Testis (tissue), 3 donors: ENCODE data around the gene SPOP. TPM values are rescaled to one million over a fixed set of nuclear protein-coding genes. Genes with fewer than 3 reads are reported as not detected.

Source experiments
- DNase-seq: peaks from one replicate; pipeline ENCODE4 v3.0.0-alpha.2; 2019
- H3K27ac ChIP-seq, 2 donors: fragments of 200-600 bp; sonication (generic); one replicate each; pipeline ENCODE4 v1.5.1; 2019
- H3K27me3 ChIP-seq: fragments of 200-600 bp; sonication (generic); one replicate; pipeline ENCODE4 v1.5.1; 2019
- H3K36me3 ChIP-seq: fragments of 200-600 bp; sonication (generic); one replicate; pipeline ENCODE4 v1.5.1; 2017; ENCODE audit warnings: low read depth; ENCODE audit errors: missing control alignments
- H3K4me1 ChIP-seq: fragments of 200-600 bp; sonication (generic); one replicate; pipeline ENCODE4 v1.5.1; 2019
- H3K4me3 ChIP-seq, 2 donors: fragments of 200-600 bp; sonication (generic); one replicate each; pipeline ENCODE4 v1.5.1; 2017 to 2019
- H3K9me3 ChIP-seq: fragments of 200-600 bp; sonication (generic); one replicate; pipeline ENCODE4 v1.5.1; 2017
- CTCF ChIP-seq, 3 experiments: fragments of 450-650 bp in 2 of 3; fragments of 200-600 bp in 1 of 3; sonication (generic) in 1 of 3; IDR thresholded peaks; one replicate each; pipeline ENCODE4 v1.5.1; 2016 to 2019; ENCODE audit warnings: antibody characterized with exemption in 3 of 3, mild to moderate bottlenecking in 2 of 3, moderate library complexity in 1 of 3
- POLR2A ChIP-seq: fragments of 450-650 bp; IDR thresholded peaks from one replicate; pipeline ENCODE4 v1.6.1; 2017; ENCODE audit warnings: antibody characterized with exemption, mild to moderate bottlenecking, moderate library complexity
- WGBS, 2 donors: methylation state at CpG; one replicate each; pipeline ENCODE4 v1.1.5; 2018; 5-methylcytosine and 5-hydroxymethylcytosine counted together
- intact Hi-C: fragments of 100-400 bp; cut with DNase I; formaldehyde crosslinking; loops from one replicate; pipeline ENCODE4 v1.15.1; 2023; ENCODE audit warnings: low total_unique reads
- polyA plus RNA-seq: library from polyadenylated mRNA; stranded (reverse); fragments of 350-450 nt; fragmentation: Illumina TruSeq; extraction: RNeasy Lipid Tissue Mini Kit (QIAGEN cat#74804); gene quantifications from one replicate; pipeline ENCODE4 v1.2.3, GENCODE V29; 2014; ENCODE audit warnings: low read depth, low replicate concordance; ENCODE audit not compliant: insufficient read depth
- total RNA-seq, 2 donors: library from RNA; depleted of rRNA; stranded (reverse); fragments of >200 nt; gene quantifications; one replicate each; pipeline ENCODE4 v1.2.3, GENCODE V29; 2016

The SPOP gene
- total and polyA plus RNA-seq, 3 donors from 2014 or later, result 39.6 to 60.6 (median 52.0) TPM

GRCh38 chr17:49621946-49622529 is 55.9 kb downstream of the SPOP start:
- Histone ChIP-seq H3K4me1 (peaks cover 3% of the 10 kb centered on the region), H3K4me3 (no peak overlapping the region), H3K27ac (no peak overlapping the region), H3K36me3 (no peaks in the 10 kb centered on the region), H3K9me3 (no peaks in the 10 kb centered on the region), H3K27me3 (no peaks in the 10 kb centered on the region)
- intact Hi-C loops, result no loop called here
- TF ChIP-seq POLR2A (no peak), CTCF (IDR thresholded peaks at IDR 0.05) (no peak)
- 70 to 78% methylated on average over 2 of the region's 2 CpGs for whole genome bisulfite sequencing, 2 donors
- no peak for DNase-seq

- Histone ChIP-seq H3K27me3 (no peaks in the 10 kb centered on the region), H3K4me3 (no peak overlapping the region), H3K4me1 (peaks cover 7% of the 10 kb centered on the region), H3K36me3 (no peaks in the 10 kb centered on the region), H3K9me3 (no peaks in the 10 kb centered on the region), H3K27ac (no peak overlapping the region)
- TF ChIP-seq POLR2A (no peak), CTCF (IDR thresholded peaks at IDR 0.05) (no peak)
- no peak for DNase-seq
- intact Hi-C loops, result no loop called here
Measured at GRCh38 chr17:49621420-49621819, 56.5 kb downstream of the SPOP start.

GRCh38 chr17:49618028-49618611 is 59.8 kb downstream of the SPOP start:
- intact Hi-C loops, result no loop called here
- H3K4me1 ChIP-seq, result peaks cover 7% of the 10 kb centered on the region
- no peak overlapping the region for H3K27ac ChIP-seq
- no peak for DNase-seq
- no peaks in the 10 kb centered on the region for H3K27me3 ChIP-seq
- no peak for TF ChIP-seq POLR2A
- TF ChIP-seq CTCF (IDR thresholded peaks at IDR 0.05), result no peak
- no peak overlapping the region for H3K4me3 ChIP-seq
- H3K36me3 ChIP-seq, result no peaks in the 10 kb centered on the region
- 86 to 89% methylated on average over 3 of the region's 3 CpGs for WGBS, 2 donors
- no peaks in the 10 kb centered on the region for H3K9me3 ChIP-seq

GRCh38 chr17:49616601-49617131 is 61.2 kb downstream of the SPOP start:
- Histone ChIP-seq H3K36me3 (no peaks in the 10 kb centered on the region), H3K9me3 (no peaks in the 10 kb centered on the region), H3K27ac (peak overlapping the region in 1 of 2 donors; percentile 47), H3K4me1 (peaks cover 7% of the 10 kb centered on the region), H3K27me3 (no peaks in the 10 kb centered on the region), H3K4me3 (no peak overlapping the region)
- no peak for TF ChIP-seq CTCF (IDR thresholded peaks at IDR 0.05)
- TF ChIP-seq POLR2A, result no peak
- intact Hi-C loops, result no loop called here
- peak; percentile 38 for DNase-seq
- 38 to 44% methylated on average over 10 of the region's 10 CpGs for WGBS, 2 donors

- no peaks in the 10 kb centered on the region for H3K9me3 ChIP-seq
- WGBS, 2 donors, result 51 to 61% methylated on average over 3 of the region's 3 CpGs
- TF ChIP-seq POLR2A (no peak), CTCF (IDR thresholded peaks at IDR 0.05) (no peak)
- intact Hi-C loops, result no loop called here
- H3K4me1 ChIP-seq, result peaks cover 7% of the 10 kb centered on the region
- H3K27me3 ChIP-seq, result no peaks in the 10 kb centered on the region
- no peak for DNase-seq
- no peaks in the 10 kb centered on the region for H3K36me3 ChIP-seq
- peak overlapping the region in 1 of 2 donors; percentile 47 for H3K27ac ChIP-seq
- no peak overlapping the region for H3K4me3 ChIP-seq
Measured at GRCh38 chr17:49616086-49616485, 61.8 kb downstream of the SPOP start.
